Measurements from ENCODE around the gene ADAMTS14. TPM values are rescaled to one million over a fixed set of nuclear protein-coding genes. Genes with fewer than 3 reads are reported as not detected.

ADAMTS14 gene
- total RNA-seq, 2 experiments from 2014 or later = not detected

DNA sequence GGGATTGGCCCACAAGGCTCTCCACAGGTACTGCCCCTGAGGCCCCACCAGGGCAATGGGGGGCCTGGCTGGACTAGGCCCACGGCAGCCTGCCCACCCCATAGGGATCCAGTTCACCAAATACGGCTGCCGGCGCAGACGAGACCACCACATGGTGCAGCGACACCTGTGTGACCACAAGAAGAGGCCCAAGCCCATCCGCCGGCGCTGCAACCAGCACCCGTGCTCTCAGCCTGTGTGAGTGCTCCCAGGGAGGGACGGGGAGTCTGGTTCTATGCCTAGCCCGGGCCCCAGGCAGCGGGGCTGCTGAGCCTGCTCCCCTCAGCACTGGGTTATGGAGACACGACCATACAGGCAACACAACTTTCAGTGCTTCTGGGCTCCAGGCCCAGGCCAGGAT is 79.7 kb downstream of the ADAMTS14 start:
- TF ChIP-seq, protein P1, sequence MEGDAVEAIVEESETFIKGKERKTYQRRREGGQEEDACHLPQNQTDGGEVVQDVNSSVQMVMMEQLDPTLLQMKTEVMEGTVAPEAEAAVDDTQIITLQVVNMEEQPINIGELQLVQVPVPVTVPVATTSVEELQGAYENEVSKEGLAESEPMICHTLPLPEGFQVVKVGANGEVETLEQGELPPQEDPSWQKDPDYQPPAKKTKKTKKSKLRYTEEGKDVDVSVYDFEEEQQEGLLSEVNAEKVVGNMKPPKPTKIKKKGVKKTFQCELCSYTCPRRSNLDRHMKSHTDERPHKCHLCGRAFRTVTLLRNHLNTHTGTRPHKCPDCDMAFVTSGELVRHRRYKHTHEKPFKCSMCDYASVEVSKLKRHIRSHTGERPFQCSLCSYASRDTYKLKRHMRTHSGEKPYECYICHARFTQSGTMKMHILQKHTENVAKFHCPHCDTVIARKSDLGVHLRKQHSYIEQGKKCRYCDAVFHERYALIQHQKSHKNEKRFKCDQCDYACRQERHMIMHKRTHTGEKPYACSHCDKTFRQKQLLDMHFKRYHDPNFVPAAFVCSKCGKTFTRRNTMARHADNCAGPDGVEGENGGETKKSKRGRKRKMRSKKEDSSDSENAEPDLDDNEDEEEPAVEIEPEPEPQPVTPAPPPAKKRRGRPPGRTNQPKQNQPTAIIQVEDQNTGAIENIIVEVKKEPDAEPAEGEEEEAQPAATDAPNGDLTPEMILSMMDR (IDR thresholded peaks at IDR 0.05) = no peak
- no peaks in the 10 kb centered on the region for H3K36me3 ChIP-seq (ENCODE audit: insufficient read depth, low read length)
- DNase-seq (no peak), ATAC-seq (ENCODE audit: poor library complexity) (no peak)
- H3K4me3 ChIP-seq (ENCODE audit: low read length) = no peak overlapping the region
- intact Hi-C loops (cut with DNase I, micrococcal nuclease) = no loop called here
- Mint-ChIP-seq H3K27ac (no peak overlapping the region), H3K4me3 (no peak overlapping the region), H3K27me3 (no peaks in the 10 kb centered on the region), H3K4me1 (ENCODE audit: low read depth) (no peaks in the 10 kb centered on the region), H3K9me3 (no peaks in the 10 kb centered on the region), H3K36me3 (ENCODE audit: low read depth) (no peaks in the 10 kb centered on the region)
- no peak overlapping the region for H3K27ac ChIP-seq (ENCODE audit: low read depth in 1 of 2, low read length in 2 of 2)
- H3K27me3 ChIP-seq (ENCODE audit: control insufficient read depth in 1 of 2, insufficient read depth in 2 of 2, low read length in 2 of 2) = no peaks in the 10 kb centered on the region
- H3K9me3 ChIP-seq (ENCODE audit: control insufficient read depth in 1 of 2, insufficient read depth in 1 of 2, low read length in 2 of 2) = no peaks in the 10 kb centered on the region
- no peaks in the 10 kb centered on the region for H3K4me1 ChIP-seq (ENCODE audit: insufficient read depth, low read length)
- ChIA-PET POLR2A (no interaction called here), CTCF (no interaction called here)

DNA sequence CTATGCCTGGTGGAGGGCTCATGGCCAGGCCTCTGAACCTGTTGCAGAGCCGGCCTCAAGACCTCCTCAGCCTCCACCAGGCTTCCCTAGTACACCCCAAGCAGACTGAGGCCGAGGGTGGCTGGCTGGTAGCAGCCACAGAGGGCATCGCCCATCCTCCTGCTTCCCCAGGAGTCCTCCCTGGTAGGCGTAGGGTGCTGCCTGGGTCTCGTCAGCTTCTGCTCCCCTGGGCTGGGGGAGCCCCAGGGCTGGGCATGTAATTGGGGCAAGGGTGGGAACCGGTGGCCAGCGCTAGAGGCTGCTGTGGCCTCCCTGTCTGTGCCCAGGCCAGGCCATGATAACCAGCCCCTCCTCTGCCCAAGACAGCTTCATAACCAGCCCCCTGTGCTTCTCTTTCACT is 80.3 kb downstream of the ADAMTS14 start:
- Histone ChIP-seq H3K27me3 (ENCODE audit: control insufficient read depth in 1 of 2, insufficient read depth in 2 of 2, low read length in 2 of 2) (no peaks in the 10 kb centered on the region), H3K4me1 (ENCODE audit: insufficient read depth, low read length) (no peaks in the 10 kb centered on the region), H3K9me3 (ENCODE audit: control insufficient read depth in 1 of 2, insufficient read depth in 1 of 2, low read length in 2 of 2) (no peaks in the 10 kb centered on the region), H3K27ac (ENCODE audit: low read depth in 1 of 2, low read length in 2 of 2) (no peak overlapping the region), H3K4me3 (ENCODE audit: low read length) (no peak overlapping the region), H3K36me3 (ENCODE audit: insufficient read depth, low read length) (no peaks in the 10 kb centered on the region)
- Mint-ChIP-seq H3K27me3 (no peaks in the 10 kb centered on the region), H3K4me1 (ENCODE audit: low read depth) (no peaks in the 10 kb centered on the region), H3K4me3 (no peak overlapping the region), H3K9me3 (no peaks in the 10 kb centered on the region), H3K36me3 (ENCODE audit: low read depth) (no peaks in the 10 kb centered on the region), H3K27ac (no peak overlapping the region)
- TF ChIP-seq, protein P1 (IDR thresholded peaks at IDR 0.05) = no peak
- DNase-seq (no peak), ATAC-seq (ENCODE audit: poor library complexity) (no peak)
- ChIA-PET POLR2A (no interaction called here), CTCF (no interaction called here)
- intact Hi-C loops (cut with DNase I, micrococcal nuclease) = no loop called here

DNA sequence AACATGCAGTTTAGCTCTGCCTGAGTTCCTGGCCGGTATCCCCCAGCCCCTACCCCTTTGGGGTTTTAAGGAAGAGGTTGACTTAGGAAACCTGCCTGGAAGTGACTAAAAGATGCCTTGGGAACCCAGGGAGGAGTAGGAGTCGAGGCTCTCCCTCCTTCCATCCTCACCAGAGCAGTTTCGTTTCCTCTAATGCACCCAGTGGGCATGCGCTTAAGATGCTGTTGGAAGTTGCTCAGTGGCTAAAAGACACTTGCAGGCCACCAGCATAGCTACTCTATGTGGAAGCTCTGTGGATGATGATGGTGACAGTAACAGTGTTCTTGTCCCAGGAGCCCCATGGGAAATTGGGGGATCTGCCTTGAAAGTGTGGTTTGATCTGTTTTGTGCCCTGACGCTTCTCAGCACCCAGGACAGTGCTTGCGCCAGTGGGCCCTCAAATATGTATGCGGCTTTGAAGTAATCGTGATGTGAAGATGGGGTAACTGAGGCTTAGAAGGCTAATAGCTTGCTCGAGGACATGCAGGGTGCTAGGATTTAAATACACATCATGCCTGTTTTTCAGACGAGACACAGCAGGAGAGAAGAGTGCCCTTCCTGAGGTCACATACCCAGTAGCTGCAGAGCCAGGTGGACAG is 80.8 kb downstream of the ADAMTS14 start:
- CTCF ChIA-PET = no interaction called here
- no peak for ATAC-seq (ENCODE audit: poor library complexity)
- no peak for DNase-seq
- Histone ChIP-seq H3K4me3 (ENCODE audit: low read length) (no peak overlapping the region), H3K9me3 (ENCODE audit: control insufficient read depth in 1 of 2, insufficient read depth in 1 of 2, low read length in 2 of 2) (no peaks in the 10 kb centered on the region), H3K4me1 (ENCODE audit: insufficient read depth, low read length) (no peaks in the 10 kb centered on the region), H3K36me3 (ENCODE audit: insufficient read depth, low read length) (no peaks in the 10 kb centered on the region), H3K27ac (ENCODE audit: low read depth in 1 of 2, low read length in 2 of 2) (no peak overlapping the region), H3K27me3 (ENCODE audit: control insufficient read depth in 1 of 2, insufficient read depth in 2 of 2, low read length in 2 of 2) (no peaks in the 10 kb centered on the region)
- Mint-ChIP-seq H3K4me1 (ENCODE audit: low read depth) (no peaks in the 10 kb centered on the region), H3K4me3 (no peak overlapping the region), H3K27me3 (no peaks in the 10 kb centered on the region), H3K36me3 (ENCODE audit: low read depth) (no peaks in the 10 kb centered on the region), H3K27ac (no peak overlapping the region), H3K9me3 (no peaks in the 10 kb centered on the region)
- TF ChIP-seq, protein P1 (IDR thresholded peaks at IDR 0.05) = no peak
- intact Hi-C loops (cut with DNase I, micrococcal nuclease) = no loop called here
- POLR2A ChIA-PET = no interaction called here
